Coronary artery (tissue), 2 donors: ENCODE results near the gene PRDM2.

Experiments used
- DNase-seq: peaks from one replicate; pipeline ENCODE4 v3.0.0-alpha.2; 2017; ENCODE audit warnings: low spot score
- H3K27ac ChIP-seq, 2 donors: fragments of 200-600 bp; sonication (generic); one replicate each; pipeline ENCODE4 v1.5.1; 2016 to 2019
- H3K4me3 ChIP-seq: fragments of 200-600 bp; sonication (generic); 2 replicates; pipeline ENCODE4 v1.5.1; 2016; ENCODE audit warnings: mild to moderate bottlenecking, moderate library complexity
- CTCF ChIP-seq: fragments of 200-600 bp; sonication (generic); IDR thresholded peaks from one replicate; pipeline ENCODE4 v1.5.1; 2019; ENCODE audit warnings: antibody characterized with exemption

PRDM2 gene

GRCh38 chr1:13779930-13780329 lies 79.9 kb downstream of the PRDM2 start:
- DNase-seq = no peak
- no peak overlapping the region for H3K4me3 ChIP-seq
- H3K27ac ChIP-seq = no peak overlapping the region
- TF ChIP-seq CTCF = no peak

GRCh38 chr1:13780780-13781179 lies 80.8 kb downstream of the PRDM2 start:
- no peak overlapping the region for H3K4me3 ChIP-seq
- no peak for DNase-seq
- no peak overlapping the region for H3K27ac ChIP-seq
- TF ChIP-seq CTCF = no peak

DNA sequence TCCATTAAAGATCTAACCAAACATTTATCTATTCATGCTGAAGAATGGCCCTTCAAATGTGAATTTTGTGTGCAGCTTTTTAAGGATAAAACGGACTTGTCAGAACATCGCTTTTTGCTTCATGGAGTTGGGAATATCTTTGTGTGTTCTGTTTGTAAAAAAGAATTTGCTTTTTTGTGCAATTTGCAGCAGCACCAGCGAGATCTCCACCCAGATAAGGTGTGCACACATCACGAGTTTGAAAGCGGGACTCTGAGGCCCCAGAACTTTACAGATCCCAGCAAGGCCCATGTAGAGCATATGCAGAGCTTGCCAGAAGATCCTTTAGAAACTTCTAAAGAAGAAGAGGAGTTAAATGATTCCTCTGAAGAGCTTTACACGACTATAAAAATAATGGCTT lies 81.2 kb downstream of the PRDM2 start:
- DNase-seq = no peak
- H3K27ac ChIP-seq = no peak overlapping the region
- H3K4me3 ChIP-seq = no peak overlapping the region
- no peak for TF ChIP-seq CTCF

- no peak for TF ChIP-seq CTCF
- no peak for DNase-seq
- Histone ChIP-seq H3K4me3 (peak overlapping the region; percentile 55), H3K27ac (peak overlapping the region in 1 of 2 donors; percentile 27)
Observed at GRCh38 chr1:13781907-13782633, 82.1 kb downstream of the PRDM2 start.

DNA sequence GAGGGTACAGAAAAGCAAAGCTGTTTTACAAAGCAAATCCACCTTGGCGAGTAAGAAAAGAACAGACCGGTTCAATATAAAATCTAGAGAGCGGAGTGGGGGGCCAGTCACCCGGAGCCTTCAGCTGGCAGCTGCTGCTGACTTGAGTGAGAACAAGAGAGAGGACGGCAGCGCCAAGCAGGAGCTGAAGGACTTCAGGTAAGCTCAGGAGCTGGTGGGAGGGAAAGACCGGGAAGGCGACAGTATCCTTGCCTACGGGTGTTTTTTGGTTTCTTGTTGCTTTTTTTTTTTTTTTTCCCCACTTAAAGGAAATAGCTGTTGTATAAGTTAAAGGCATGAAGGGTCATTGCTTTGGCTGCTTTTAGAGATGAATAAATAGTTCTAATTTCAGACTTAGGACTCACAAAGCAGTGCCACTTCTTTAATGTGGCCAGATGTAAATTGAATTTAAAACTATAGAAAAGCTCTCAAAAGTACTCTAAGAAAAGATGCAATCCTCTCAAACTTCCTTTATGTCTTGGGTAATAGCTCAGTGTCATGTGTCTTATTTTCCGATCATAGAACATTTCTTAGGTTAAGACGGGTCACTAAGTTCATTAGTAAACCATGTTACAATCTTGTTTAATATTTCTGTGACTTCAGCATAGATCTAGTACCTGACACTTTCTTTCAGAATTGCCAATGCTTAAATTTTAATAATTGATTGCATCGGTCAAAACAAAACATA lies 82.8 kb downstream of the PRDM2 start:
- Histone ChIP-seq H3K4me3 (peak overlapping the region; percentile 55), H3K27ac (peak overlapping the region in 1 of 2 donors; percentile 27)
- no peak for TF ChIP-seq CTCF
- no peak for DNase-seq

DNA sequence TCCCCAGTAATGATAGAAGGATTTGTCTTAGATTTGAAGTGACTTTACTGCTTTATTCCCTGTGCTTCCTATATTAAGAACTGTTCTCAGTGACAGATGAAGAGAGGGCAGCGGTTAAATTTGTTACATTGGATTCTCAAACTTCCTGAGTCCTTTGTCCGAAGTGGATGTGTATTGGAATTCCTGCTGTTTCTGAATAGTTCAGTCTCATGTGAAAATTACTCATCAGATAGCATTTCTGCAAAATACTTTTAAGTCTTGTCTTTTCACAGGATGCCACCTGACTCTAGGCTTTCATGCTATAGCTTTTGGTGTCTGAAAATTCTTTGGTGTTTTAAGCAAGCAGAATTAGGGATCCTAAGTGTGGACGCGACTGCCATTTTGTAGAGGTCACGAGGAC lies 83.6 kb downstream of the PRDM2 start:
- DNase-seq = no peak
- Histone ChIP-seq H3K27ac (no peak overlapping the region), H3K4me3 (no peak overlapping the region)
- TF ChIP-seq CTCF = no peak

DNA sequence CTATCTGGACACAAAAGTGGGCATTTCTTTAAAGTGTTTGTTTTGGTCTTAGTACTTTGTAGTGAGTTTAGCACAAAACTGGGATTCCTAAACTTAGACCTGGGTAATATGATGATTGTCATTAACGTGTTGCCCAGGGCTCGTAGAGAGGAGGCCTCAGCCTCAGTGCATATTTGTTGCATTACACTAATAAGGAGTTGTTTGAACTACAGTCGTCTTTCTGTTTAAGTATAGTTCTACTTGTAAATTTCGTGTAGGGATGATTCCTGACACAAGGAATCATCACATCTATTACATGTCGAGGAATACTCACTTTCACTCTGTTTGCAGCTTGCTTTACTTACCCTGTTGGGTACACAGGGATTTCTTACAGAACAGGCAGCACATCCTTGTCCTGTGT lies 85.0 kb downstream of the PRDM2 start:
- Histone ChIP-seq H3K27ac (no peak overlapping the region), H3K4me3 (no peak overlapping the region)
- DNase-seq = no peak
- no peak for TF ChIP-seq CTCF
